Kidney (tissue), 14 donors: ENCODE results near the gene SYCE3. TPM values are rescaled to one million over a fixed set of nuclear protein-coding genes. Genes with fewer than 3 reads are reported as not detected.

Experiments used
- DNase-seq, 5 donors: peaks; one replicate each; pipeline ENCODE4 v3.0.0-alpha.2; 2013 to 2020
- FAIRE-seq: peaks from 2 replicates; lab custom pipeline; 2012; peaks lifted over from hg19 to GRCh38; lab: Jason Lieb, UNC
- H3K27ac ChIP-seq, 2 donors: one replicate each; pipeline ENCODE4 v1.7.0; 2013; ENCODE audit warnings: low read depth in 2 of 2, low read length in 2 of 2, inconsistent platforms in 1 of 2
- H3K27me3 ChIP-seq: one replicate; pipeline ENCODE4 v1.7.1; 2013; ENCODE audit warnings: low read length, inconsistent platforms; ENCODE audit not compliant: control insufficient read depth, insufficient read depth
- H3K36me3 ChIP-seq, 3 donors: one replicate each; pipeline versions ENCODE4 v1.7.0 to v1.7.1; 2013; ENCODE audit warnings: low read length in 3 of 3, control low read depth in 1 of 3, inconsistent platforms in 1 of 3; ENCODE audit not compliant: insufficient read depth in 3 of 3, control insufficient read depth in 2 of 3
- H3K4me1 ChIP-seq, 3 donors: one replicate each; pipeline versions ENCODE4 v1.7.0 to v1.7.1; 2013; ENCODE audit warnings: low read length in 3 of 3, inconsistent platforms in 1 of 3, low read depth in 1 of 3; ENCODE audit not compliant: control insufficient read depth in 2 of 3, insufficient read depth in 2 of 3
- H3K4me3 ChIP-seq, 3 donors: one replicate each; pipeline versions ENCODE4 v1.7.0 to v1.8.1; 2013; ENCODE audit warnings: low read length in 3 of 3, control low read depth in 1 of 3, inconsistent platforms in 1 of 3
- H3K9ac ChIP-seq, 3 donors: one replicate each; pipeline versions ENCODE4 v1.7.0 to v1.7.1; 2013; ENCODE audit warnings: low read length in 3 of 3, control low read depth in 1 of 3, inconsistent platforms in 1 of 3
- H3K9me3 ChIP-seq, 3 donors: one replicate each; pipeline versions ENCODE4 v1.7.0 to v1.7.1; 2013; ENCODE audit warnings: low read length in 3 of 3, control low read depth in 1 of 3, inconsistent platforms in 1 of 3; ENCODE audit not compliant: control insufficient read depth in 2 of 3, insufficient read depth in 1 of 3
- CTCF ChIP-seq: IDR thresholded peaks from 3 replicates; pipeline ENCODE4 v1.5.1; 2012; ENCODE audit warnings: mild to moderate bottlenecking, moderate library complexity, borderline replicate concordance; ENCODE audit not compliant: insufficient read depth; ENCODE audit errors: extremely low read depth
- intact Hi-C: fragments of 100-400 bp; cut with DNase I; formaldehyde crosslinking; loops from one replicate; pipeline ENCODE4 v1.11.1; 2022
- polyA plus RNA-seq: library from polyadenylated mRNA; stranded (reverse); fragments of 350-450 nt; fragmentation: Illumina TruSeq; extraction: RNeasy Lipid Tissue Mini Kit (QIAGEN cat#74804); gene quantifications from one replicate; pipeline ENCODE4 v1.2.3, GENCODE V29; 2014; ENCODE audit warnings: low read depth, low replicate concordance; ENCODE audit not compliant: insufficient read depth
- total RNA-seq: library from RNA; stranded (reverse); fragmentation: NEBNext Ultra II Directional; extraction: Animal tissue kit (Norgen Biotek cat#: 25700); gene quantifications from one replicate; pipeline ENCODE4 v1.2.1, GENCODE V29; 2021
- donor health status: control.
- donor health status: control.
- donor health status: control.
- donor health status: control.
- donor health status: control.
- donor health status: DM: yes; HTN: yes; CAD: no.
- donor health status: Normal renal cell carcinoma (clear cell type).

SYCE3 gene
- total and polyA plus RNA-seq, 2 donors from 2014 or later, result 4.6 TPM; not detected in 1

- intact Hi-C loops, result no loop called here
- Histone ChIP-seq H3K36me3 (peaks cover 0 to 10% (median 0%) of the 10 kb centered on the region in 3 donors), H3K4me1 (peaks cover 2 to 13% (median 13%) of the 10 kb centered on the region in 3 donors), H3K9ac (peak overlapping the region in 1 of 3 donors; percentile 74), H3K27me3 (no peaks in the 10 kb centered on the region), H3K9me3 (no peaks in the 10 kb centered on the region), H3K4me3 (peak overlapping the region in 1 of 3 donors; percentile 83), H3K27ac (no peak overlapping the region)
- TF ChIP-seq CTCF, result no peak
- peak in 2 of 5 donors; percentile 82 to 85 for DNase-seq
- no peak for FAIRE-seq
Observed at GRCh38 chr22:50505776-50506610, 56.7 kb downstream of the SYCE3 start.

GRCh38 chr22:50505276-50505775, 57.4 kb downstream of the SYCE3 start:
- H3K27ac ChIP-seq, result no peak overlapping the region
- H3K36me3 ChIP-seq, result peaks cover 0 to 6% (median 0%) of the 10 kb centered on the region in 3 donors
- H3K9ac ChIP-seq, result no peak overlapping the region
- no peak overlapping the region for H3K4me3 ChIP-seq
- no peak for TF ChIP-seq CTCF
- no peaks in the 10 kb centered on the region for H3K27me3 ChIP-seq
- intact Hi-C loops, result no loop called here
- no peaks in the 10 kb centered on the region for H3K9me3 ChIP-seq
- DNase-seq (peak in 1 of 5 donors; percentile 76), FAIRE-seq (no peak)
- H3K4me1 ChIP-seq, result peaks cover 2 to 13% (median 13%) of the 10 kb centered on the region in 3 donors

- intact Hi-C loops, result no loop called here
- no peak for TF ChIP-seq CTCF
- Histone ChIP-seq H3K4me1 (peaks cover 2 to 13% (median 13%) of the 10 kb centered on the region in 3 donors), H3K4me3 (no peak overlapping the region), H3K9me3 (no peaks in the 10 kb centered on the region), H3K27ac (no peak overlapping the region), H3K27me3 (no peaks in the 10 kb centered on the region), H3K36me3 (peaks cover 0 to 6% (median 0%) of the 10 kb centered on the region in 3 donors), H3K9ac (no peak overlapping the region)
- peak in 2 of 5 donors; percentile 58 to 77 for DNase-seq
- FAIRE-seq, result no peak
Observed at GRCh38 chr22:50504369-50505211, 58.1 kb downstream of the SYCE3 start.
